IMR-90 (cell line): ENCODE measurements around the gene PLPP6.

Experiments used
- CEBPB ChIP-seq: IDR thresholded peaks from 2 replicates; pipeline ENCODE4 v1.6.1; 2012; ENCODE audit warnings: low read depth, low read length, improper control_type of control experiment
- CTCF ChIP-seq: conservative IDR thresholded peaks from 2 replicates; pipeline ENCODE4 v1.5.1; 2012; ENCODE audit warnings: mild to moderate bottlenecking, low read depth, low read length, improper control_type of control experiment
- MAFK ChIP-seq: IDR thresholded peaks from 2 replicates; pipeline ENCODE4 v1.6.1; 2012; ENCODE audit warnings: low read depth, low read length, improper control_type of control experiment
- POLR2A ChIP-seq: IDR thresholded peaks from 2 replicates; pipeline ENCODE4 v1.6.1; 2012; ENCODE audit warnings: mild to moderate bottlenecking, low read depth, low read length
- RCOR1 ChIP-seq: IDR thresholded peaks from 2 replicates; pipeline ENCODE4 v1.6.1; 2012; ENCODE audit warnings: mild to moderate bottlenecking, low read length, improper control_type of control experiment; ENCODE audit not compliant: insufficient replicate concordance
- RFX5 ChIP-seq: IDR thresholded peaks from 2 replicates; pipeline ENCODE4 v1.8.0; 2012; ENCODE audit warnings: low read depth, mild to moderate bottlenecking, low read length, moderate library complexity

DNA sequence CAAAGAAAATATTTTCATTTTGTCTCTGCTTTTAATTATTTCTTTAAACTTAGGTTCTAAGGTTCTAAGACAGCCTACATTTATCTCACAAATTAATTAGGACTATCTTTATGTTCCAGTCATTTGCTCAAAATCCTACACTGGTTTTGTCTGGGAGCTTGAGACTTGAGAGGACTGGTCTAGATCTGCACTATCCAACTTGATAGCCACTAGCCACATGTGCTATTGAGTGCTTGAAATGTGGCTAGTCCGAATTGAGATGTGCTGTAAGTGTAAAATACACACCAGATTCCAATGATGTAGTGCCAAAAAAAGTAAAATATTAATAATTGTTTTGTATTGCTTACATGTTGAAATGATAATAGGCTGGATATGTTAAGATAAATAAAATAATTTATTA, 24.5 kb downstream of the PLPP6 start:
- no peak for TF ChIP-seq CTCF
- TF ChIP-seq POLR2A: no peak
- no peak for TF ChIP-seq MAFK
- TF ChIP-seq CEBPB: no peak
- no peak for TF ChIP-seq RFX5
- no peak for TF ChIP-seq RCOR1
